NCI-H187 (cell line): Measurements from ENCODE around the gene FGD5.

ENCODE experiments used
- DNase-seq, 2 experiments: peaks; one replicate each; lab custom pipeline; 2025; lab: John Stamatoyannopoulos, UW

FGD5 gene

DNA sequence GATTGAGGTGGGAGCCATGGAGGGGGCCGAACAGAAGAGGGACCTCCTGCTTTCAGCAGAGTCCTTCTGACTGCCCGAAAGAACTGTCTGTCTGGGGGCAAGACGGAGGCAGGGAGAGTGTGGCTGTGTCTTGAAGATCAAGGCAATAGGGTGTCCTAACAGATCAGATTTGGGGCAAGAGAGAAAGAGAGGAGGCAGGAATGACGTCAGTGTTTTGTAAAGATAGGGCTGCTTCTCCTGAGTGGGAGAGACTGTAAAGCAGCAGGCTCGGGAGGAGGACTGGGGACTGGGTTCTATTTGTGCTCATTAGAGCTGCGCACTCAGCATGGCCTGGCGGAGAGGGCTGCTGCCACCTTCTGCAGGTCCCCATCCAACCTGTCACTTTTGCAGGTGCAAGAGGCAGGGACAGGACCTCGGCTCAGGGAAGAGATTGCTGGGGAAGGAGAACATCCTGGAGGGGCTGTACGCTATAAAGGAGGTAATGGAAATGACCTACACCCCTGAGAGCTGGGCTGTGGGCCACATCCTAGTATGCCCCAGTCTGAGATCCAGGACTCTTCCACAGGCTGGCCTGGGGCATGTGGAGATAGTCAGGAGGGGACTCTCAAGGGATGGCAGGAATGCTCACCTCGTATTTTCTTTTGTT is 29.0 kb upstream of the FGD5 start:
- no peak for DNase-seq

DNA sequence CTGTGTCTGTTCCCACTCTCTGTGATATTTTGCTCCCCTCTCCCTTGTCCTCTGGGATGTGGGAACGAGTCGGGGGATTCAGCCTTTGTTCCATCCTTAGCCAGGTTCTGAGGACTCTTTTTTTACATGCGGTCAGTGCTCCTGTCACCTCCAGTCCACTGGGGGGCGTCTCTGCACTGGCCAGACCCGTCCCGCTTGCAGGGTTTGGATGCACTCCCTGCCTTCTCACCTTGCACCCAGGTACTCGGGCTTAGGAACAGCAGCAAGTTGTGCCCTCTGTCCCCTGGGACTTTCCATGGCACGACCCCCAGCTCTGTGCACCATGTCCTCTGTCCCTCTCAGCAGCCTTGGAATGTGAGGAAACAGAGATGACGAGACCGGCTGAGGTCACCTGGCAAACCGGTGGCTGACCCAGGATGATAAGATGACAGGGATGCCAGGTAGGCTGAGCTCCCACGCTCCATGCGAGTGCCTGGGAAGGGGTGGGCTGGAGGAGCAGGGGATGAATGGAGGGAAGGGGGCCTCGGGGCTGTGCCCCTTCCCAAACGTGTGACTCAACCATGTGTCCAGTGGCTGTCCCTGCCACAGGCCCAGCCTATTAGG is 27.3 kb upstream of the FGD5 start:
- no peak for DNase-seq

DNA sequence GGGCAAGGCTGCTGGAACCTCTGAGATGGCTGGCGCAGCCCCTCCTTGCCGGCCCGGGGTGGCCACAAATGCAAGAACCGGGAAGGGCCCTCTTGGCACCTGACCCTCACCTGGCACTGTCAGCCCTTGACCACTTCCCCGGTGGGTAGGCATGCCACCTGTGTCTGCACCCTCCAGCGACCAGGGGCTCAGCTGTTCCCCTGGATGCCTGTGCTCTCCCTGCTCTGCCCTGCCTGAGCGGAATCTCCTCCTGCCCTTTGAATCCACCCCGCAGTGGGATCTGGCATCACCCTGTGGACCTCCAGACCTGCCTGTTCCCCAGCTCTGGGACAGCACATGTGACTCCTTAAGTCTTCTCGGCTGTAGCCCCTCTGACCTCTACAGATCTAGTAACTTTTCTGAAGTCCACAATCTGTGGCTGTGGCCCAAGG is 26.1 kb upstream of the FGD5 start:
- no peak for DNase-seq

DNA sequence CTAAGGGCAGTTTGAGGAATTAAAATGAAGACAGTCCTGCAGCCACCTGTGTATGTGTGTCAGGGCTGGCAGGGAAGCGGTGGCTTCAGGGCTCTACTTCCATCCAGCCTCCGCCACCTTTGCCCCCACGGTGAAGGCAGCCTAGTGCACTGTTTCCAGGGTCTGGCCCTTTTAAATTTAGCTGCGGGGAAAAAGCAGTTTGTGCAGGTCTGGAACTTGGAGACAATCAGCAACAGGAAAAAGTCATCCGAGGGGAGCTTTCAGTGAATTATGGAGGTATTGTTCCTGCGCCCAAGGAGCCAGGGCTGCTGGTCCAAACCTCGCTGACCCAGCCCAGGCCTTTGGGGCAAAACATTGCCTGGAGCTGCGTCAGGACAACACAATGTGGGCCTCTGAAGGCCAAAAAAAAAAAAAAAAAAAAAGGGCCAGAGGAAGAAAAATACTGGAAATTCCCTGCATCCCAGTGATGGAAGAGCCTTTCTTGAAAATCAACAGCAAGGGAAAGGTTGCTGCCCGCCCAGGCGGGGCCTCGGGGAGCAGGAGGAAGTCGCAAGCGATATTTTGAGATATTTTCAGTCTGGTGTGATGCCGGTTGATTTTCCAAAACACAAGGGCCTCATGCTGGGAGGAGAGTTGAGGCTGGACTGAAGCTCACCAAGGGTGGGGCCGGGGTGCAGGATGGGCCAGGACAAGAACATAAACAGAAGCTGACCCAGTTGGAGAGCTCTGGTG is 25.5 kb upstream of the FGD5 start:
- DNase-seq, result no peak

DNA sequence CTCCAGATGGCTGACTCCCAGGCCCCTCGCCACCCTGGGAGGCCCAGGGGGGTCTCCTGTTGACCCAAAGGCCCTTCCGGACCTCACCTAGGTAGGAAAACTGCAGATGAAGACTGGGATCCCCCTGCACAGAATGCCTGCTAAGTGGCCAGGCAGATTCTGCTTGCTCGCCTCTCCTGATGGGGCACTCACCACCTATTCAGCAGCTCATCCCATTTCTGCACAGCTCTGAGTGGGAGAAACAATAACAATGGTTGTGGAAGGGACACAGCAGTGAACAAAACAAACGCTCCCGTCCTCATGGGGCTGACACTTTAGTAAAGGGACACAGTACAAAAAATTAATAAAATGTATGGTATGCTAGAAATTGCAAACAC is 24.9 kb upstream of the FGD5 start:
- no peak for DNase-seq

DNA sequence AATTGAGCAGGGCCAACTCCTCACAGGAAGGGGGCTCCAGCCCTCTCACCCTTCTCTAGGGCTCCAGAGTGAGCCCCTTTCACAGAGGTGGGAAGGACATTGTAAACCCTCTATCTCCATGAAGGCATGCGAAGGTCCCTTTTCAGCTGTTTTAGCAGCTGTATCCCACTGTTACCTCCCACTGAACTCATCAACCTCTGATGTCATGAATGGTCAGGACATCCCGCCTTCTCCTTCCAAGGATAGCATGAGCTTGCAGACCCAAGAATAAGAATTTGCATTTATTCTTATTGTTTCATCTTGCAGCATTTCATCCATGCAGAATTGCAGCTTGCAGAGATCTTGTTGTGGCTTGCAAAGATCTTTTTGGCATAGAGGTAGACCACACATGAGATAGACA is 24.3 kb upstream of the FGD5 start:
- no peak for DNase-seq

DNA sequence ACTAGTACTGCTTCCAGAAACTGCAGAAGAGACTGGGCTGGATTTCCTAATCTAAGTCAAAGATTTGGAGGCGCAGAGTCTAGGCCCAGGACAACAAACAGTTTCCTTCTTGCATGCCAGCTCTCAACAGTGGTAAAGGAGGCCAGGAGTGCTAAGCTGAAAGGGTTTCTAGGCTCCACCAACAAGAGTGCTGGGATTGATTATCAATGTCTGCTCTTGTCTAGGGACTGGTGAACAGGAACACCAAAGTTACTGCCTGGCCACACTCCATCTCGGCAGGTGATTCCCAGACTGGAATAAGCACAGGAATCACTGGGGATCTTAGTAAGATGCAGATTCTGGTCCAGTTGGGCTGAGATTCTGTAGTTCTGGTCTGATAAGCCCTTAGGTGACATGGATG is 22.8 kb upstream of the FGD5 start:
- no peak for DNase-seq

DNA sequence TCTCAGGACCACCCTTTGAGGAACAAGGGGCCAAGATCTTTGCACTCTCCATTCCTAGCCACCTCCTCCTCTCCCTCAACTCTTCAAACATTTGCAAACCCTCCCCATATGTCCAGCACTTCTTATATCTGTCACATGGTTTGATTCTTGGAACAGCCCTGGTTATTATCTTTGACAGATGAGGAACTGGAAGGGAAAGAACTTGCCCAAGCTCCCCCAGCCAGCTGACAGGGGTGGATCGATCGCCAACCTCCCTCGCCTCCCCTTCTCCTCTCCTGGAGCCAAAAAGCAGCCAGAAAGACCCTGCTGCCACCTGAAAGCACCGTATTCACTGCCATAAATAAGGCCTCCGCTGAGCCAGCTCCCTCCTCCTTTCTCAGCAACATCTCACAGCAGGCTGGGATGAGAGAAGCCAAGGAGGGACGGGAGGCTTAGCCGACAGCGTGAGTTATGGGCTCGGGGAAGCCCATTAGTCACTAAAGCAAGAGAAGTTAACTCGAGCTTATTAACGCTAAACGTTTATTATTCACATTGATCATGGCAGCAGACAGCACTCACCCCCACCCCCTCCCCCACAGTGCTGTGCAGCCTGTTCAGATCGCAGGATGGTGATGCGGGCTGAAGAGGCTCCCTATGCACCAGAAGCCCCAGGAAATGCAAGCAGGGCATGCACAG is 22.2 kb upstream of the FGD5 start:
- DNase-seq, result no peak

DNA sequence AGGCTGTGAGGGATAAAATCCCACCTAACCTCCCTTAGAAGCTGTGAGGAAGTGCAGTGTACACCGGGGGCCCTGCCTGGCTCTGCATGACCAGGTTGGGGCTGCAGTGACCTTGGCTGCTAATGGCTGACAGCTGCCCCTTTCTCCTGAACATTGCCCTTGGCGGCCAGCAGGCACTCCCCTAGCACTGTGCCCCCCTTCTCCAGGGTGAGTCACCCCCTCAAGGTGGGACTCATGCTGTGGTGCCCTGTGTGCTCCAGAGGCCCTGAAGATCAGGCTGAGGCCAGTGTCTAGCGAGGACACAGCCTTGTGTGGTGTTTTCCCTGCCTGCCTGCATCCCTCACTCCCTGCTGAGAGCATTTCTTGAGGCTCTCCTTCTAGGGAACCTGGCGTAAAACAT is 21.0 kb upstream of the FGD5 start:
- DNase-seq, result no peak

DNA sequence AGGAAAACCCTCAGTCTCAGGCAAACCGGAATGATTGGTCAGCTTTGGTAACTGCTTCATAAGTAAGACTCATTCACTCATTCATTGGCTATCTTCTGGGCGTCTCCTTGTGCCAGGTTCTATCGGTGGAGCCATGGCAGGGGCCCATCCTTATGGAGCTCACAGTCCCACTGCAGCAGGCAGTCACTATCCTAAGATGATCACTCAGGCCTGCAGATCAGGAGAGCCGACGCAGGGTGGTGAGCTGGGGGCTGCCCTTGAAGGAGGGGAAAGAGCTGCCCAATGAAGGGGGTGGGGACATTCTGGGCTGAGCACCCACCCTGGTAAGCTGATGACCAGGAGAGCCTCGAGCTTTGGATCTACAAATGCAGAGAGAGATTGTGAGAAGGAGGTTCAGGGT is 20.5 kb upstream of the FGD5 start:
- DNase-seq, result no peak

DNA sequence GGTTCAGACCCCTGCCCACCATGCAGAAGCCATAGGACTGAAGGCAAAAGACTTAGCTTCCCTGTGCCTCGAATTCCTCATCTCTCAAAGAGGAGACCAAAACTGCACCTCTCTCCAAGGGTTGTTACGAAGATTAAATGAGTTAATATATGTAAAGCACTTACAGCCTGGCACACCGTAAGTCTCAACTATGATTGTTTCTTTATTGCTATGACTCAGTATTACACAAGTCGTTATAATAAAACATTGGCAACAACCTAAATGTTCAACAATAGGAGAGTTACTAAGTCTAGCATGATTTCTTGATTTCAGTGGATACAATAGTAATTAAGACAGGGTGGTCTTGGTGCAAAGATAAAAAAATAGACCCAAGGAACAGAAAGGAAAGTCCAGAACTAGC is 19.6 kb upstream of the FGD5 start:
- DNase-seq, result no peak

DNA sequence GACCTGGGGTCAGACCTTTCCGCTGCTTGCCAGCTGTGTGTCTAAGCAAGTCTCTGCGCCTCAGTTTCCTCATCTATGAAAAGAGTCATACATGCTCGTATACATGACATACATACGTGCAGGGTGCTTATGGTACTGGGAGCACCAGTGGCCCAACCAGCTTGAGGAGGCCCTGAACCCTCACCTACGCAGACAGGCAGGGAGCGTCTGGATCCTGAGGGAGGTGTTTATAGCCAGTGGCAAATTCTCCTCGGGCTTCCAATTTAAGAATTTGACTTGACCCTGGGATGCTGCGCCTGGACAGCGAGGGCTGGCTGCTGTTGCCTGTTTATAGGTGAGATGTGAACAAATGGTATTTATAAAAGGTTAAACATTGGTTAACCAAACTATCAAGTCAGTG is 17.7 kb upstream of the FGD5 start:
- no peak for DNase-seq

DNA sequence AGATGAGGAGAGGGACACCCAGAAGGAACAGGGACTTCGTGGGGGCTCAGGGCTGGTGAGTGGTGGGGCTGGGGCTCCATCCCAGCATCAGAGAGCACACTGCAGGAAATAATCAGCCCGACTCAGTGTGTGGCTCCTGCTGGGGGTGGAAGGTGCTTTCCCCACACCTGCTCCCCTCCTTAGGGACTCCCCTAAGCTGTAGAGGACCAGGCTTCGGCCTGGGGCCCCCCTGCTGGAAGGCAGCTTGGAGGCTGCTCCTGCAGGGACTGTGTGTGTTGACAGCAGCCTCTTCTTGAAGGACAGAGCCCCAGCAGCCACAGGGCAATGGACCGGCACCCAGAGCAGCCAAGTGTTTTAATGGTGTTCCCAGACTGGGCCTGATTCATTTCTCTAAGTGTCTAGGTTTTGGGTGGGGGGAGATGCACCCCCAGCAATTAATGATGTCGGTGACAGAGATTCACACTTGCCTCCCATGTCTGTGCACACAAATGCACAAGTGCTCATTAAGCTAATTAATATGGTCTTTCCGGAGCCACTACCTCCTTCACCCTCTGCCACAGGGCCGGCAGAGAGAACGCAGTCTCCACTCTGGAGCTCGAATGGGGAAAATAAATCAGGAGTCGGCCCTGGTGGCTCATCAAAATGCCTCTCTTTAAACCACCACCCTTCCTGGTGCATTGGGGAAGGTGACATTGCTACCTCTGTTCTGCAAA is 16.9 kb upstream of the FGD5 start:
- DNase-seq, result no peak

DNA sequence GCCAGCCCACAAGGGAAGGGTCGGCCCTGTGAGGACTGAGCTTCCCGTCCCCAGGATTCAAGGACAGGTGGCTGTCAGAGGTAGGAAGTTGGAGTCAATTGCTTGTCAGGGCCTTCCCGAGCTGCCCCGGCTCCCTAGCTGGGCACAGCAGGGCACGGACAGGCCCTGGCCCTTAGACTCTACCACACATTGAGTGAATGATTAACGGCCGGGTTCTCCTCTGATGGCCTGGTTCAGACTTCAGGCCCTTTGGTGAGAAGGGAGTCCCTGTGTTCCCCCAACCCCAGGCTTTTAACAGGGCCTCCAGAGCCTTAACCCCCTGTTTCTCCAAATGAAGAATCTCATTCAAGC is 16.4 kb upstream of the FGD5 start:
- DNase-seq, result no peak

DNA sequence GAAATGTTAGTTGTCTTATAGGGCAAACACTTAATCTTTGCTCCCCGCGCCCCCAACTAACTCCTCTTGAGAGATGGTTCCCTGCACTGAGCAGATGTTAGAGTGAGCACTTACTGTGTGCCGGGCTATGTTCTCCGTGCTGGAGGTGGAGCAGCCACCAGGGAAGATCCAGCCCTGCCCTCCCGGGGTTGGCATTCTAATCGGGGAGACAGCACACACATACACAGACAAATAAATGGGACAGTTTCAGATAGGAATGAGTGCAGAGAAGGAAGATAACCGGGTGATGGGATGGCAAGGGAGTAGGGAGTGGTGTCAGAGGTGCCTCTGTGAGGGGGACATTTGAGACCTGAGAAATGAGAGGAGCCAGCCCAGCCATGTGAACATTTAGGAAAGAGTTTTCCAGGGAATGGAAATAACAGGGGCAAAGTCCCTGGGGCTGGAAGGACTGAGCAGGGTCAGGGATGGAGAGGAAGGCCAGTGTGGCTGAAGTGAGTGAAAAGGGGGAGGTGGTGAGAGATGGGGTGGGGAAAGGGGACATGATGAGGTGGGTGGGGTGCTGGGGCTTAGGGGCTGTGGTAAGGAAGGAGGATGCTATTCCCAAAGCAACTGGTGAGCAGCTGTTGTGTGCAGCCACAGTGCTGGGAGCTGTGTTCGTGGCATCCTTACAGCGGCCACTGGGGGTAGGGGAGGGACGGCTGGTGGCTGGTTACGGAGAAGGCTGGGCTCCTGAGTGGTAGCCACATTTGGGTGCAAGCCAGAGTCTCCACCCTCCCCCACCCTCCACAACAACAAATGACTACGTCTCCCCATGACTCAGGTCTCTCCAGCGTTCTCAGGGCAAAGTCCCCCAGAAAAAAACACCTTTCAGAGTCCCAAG is 15.4 kb upstream of the FGD5 start:
- no peak for DNase-seq

DNA sequence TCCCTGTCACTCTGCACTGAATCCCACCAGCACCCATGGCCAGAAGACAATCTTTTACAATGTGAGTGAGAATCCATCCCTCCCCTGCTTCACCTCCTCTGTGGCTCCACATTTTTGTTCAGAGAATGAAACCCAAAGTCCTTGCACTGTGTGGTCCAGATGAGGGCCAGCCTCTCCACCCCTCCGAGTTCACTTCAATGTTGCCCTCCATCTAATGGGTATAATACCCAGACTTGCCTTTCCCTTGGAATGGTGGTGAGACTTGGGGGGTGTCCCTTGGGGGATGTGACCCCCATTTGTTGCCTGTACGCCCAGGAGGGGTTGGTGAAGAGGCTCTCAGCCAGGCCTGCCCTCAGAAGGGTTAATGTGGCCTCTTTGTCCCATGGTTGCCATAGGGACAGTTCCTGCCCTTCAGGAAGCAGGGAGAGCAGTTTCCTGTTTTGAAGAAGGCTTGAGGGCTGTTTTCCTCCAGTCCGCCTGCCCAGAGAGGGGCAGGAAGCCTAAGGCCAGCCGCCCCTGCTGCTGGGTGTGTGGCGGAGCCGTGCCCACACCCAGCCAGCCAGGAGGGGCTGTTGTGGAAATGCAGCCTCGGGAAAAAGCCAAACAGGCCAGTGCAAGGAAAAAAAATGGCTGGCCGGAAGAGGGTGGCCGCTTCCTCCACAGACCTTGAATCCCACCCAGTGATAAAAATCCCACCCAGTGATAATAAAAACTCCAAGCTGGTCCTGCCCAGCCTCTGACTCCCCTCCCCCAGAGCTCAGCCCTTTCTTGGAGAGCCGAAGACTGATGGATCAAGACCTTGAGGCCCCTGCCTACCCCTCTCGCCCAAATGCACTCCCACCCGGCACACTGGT is 14.6 kb upstream of the FGD5 start:
- no peak for DNase-seq

DNA sequence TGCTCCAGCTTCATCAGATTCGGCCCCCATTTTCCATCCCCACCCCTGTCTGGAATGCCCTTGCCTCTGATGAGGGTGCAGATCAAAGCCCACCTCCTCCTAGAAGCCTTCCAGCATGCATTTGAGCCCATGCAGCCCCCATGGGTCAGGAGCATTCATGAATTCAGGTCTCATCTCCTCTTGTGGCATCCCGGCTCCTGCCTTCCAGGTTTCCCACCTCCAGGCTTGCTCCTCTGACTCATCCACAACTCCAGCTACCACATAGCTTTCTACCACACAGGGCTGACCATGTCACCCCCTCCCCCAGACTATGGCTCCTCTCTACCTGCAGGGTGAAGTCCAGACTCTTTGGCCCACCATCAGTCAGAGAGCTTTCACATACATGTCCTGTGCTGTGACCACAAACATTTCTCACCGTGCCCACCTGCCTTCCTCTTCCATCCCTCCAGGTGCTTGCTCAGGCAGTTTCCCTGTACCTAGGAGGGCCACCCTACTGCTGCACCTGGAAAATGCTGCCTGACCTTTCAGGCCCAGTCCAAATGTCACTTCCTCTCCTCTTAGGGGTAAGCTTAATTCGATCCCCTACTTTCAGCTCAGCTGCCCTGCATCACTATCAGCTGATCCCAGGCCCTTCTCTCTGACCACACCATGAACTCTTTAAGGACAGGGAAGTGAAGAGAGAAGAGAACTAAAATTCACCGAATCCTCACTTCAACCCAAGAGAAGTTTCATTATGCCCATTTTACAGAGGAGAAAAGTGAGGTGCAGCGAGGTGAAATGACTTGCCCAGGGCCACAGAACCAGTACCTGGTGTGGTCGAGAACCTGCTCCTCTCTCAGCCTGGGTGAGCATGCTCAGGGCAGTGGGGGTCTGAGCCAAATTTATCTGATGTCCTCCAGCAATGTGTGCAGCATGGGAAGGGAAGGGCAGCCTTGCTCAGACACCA is 13.7 kb upstream of the FGD5 start:
- DNase-seq, result no peak

DNA sequence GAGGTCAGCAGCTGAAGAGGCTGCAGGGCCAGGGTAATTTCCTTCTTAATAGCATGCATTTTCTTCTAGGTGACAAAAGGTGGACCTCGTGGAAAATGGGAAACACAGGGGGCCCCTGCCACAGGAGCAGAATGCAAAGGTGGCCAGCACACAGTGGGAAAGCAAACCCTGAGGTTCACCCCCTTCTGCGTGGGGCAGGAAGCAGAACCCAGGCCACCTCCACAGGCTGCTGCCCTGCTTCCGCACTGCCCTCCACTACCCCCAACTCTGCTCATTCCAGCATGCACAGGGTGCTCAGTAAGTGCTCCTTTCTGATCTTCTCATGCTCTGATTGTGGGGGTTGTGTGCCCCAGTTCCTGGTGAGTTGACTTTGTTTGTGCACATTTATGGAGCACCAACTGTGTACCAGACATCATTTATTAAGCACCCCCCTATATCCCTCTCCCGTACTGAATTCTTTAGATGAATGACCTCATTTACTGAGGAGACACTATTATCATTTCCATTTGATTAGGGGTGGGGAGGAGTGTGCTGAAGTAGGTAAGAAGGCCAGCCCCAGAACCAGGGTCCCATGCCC is 12.7 kb upstream of the FGD5 start:
- no peak for DNase-seq

DNA sequence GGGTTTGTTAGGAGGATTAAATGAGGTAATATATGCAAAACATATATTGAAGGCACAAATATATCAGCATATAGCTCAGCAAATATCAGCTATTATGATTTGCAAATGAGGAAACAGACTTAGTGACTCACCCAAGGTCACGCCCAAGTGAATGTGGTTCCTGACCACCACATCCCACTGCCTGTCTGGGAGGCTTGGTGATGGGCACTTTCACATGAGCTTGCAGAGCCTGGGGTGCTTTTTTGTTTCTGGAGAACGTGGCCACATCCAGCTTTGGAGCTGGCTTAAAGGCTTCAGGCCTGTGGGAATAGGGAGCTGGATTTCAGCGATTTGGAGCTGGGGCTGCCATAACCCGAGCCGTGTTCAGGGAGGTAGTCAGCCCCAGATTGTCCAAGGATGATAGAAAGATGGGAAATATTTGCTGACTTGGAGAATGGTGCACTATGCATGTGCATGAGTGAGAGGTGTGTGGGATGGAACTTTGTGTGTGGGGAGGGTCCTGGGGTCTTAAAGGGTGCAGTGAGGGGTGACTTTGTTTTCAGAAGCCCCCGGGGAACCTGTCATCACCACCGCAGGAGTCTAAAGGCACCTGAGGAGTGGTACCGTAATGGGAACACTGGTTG is 12.0 kb upstream of the FGD5 start:
- no peak for DNase-seq
